ENCODE measurements around the gene OSTF1.

DNA sequence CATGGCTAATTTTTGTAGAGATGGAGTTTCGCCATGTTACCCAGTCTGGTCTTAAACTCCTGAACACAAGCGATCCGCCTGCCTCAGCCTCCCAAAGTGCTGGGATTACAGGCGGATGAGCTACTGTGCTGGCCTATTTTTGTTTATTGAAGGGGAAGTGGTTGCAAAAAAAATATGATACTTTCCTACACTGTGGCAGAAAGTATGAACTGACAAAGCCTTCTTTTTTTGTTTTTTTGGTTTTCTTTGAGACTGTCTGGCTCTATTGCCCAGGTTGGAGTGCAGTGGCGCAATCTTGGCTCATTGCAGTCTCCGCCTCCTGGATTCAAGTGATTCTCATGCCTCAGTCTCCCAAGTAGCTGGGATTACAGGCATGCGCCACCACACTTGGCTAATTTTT is 50.9 kb downstream of the OSTF1 start:
- TF ChIP-seq, protein P1, sequence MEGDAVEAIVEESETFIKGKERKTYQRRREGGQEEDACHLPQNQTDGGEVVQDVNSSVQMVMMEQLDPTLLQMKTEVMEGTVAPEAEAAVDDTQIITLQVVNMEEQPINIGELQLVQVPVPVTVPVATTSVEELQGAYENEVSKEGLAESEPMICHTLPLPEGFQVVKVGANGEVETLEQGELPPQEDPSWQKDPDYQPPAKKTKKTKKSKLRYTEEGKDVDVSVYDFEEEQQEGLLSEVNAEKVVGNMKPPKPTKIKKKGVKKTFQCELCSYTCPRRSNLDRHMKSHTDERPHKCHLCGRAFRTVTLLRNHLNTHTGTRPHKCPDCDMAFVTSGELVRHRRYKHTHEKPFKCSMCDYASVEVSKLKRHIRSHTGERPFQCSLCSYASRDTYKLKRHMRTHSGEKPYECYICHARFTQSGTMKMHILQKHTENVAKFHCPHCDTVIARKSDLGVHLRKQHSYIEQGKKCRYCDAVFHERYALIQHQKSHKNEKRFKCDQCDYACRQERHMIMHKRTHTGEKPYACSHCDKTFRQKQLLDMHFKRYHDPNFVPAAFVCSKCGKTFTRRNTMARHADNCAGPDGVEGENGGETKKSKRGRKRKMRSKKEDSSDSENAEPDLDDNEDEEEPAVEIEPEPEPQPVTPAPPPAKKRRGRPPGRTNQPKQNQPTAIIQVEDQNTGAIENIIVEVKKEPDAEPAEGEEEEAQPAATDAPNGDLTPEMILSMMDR (IDR thresholded peaks at IDR 0.05; ENCODE audit: extremely low read depth in 1 of 2, insufficient read depth in 1 of 2, low read depth in 1 of 2, low read length in 2 of 2): no peak
- TF ChIP-seq POLR2AphosphoS5 (IDR thresholded peaks at IDR 0.05; ENCODE audit: insufficient read depth, low read depth, low read length) (no peak), EZH2 (IDR thresholded peaks at IDR 0.05; ENCODE audit: borderline replicate concordance, low read depth, low read length, severe bottlenecking) (no peak), POLR2A (IDR thresholded peaks at IDR 0.05; ENCODE audit: low read depth, low read length) (no peak), JUN (IDR thresholded peaks at IDR 0.05; ENCODE audit: borderline replicate concordance, insufficient read depth, insufficient read length, low read depth) (no peak), MYC (IDR thresholded peaks at IDR 0.05; ENCODE audit: low read depth, low read length) (no peak), GATA2 (IDR thresholded peaks at IDR 0.05; ENCODE audit: insufficient read depth, insufficient read length, low read depth, low read length) (no peak)
- TF ChIP-seq, protein P2, sequence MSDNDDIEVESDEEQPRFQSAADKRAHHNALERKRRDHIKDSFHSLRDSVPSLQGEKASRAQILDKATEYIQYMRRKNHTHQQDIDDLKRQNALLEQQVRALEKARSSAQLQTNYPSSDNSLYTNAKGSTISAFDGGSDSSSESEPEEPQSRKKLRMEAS (IDR thresholded peaks at IDR 0.05; ENCODE audit: insufficient read depth, insufficient read length): no peak
